HG02884 (cell line): ENCODE data around the gene CEACAM5.
"Not testable (repeated sequence)": the region's sequence is repeated elsewhere in the genome, so short reads cannot be mapped to it uniquely, and the experiment has no call there.

Experiments used
- ATAC-seq: cut with Tn5 transposase; IDR thresholded peaks from one replicate; pipeline ENCODE4 v1.9.1; 2021; ENCODE audit warnings: mild to moderate bottlenecking, moderate library complexity; ENCODE audit not compliant: unreplicated experiment

The CEACAM5 gene

GRCh38 chr19:41740415-41741243, 32.2 kb downstream of the CEACAM5 start:
- ATAC-seq: no peak

GRCh38 chr19:41741244-41741554, 32.8 kb downstream of the CEACAM5 start:
- no peak for ATAC-seq

- ATAC-seq: no peak
Observed at GRCh38 chr19:41744850-41745249, 36.4 kb downstream of the CEACAM5 start.

- ATAC-seq: no peak
Observed at GRCh38 chr19:41745756-41746155, 37.3 kb downstream of the CEACAM5 start.

GRCh38 chr19:41746593-41747227, 38.3 kb downstream of the CEACAM5 start:
- ATAC-seq: no peak

GRCh38 chr19:41748012-41748411, 39.6 kb downstream of the CEACAM5 start:
- no peak for ATAC-seq

GRCh38 chr19:41750248-41751134, 42.1 kb downstream of the CEACAM5 start:
- ATAC-seq: not testable (repeated sequence)

- ATAC-seq: no peak
Observed at GRCh38 chr19:41753159-41753558, 44.7 kb downstream of the CEACAM5 start.

GRCh38 chr19:41753936-41754529, 45.6 kb downstream of the CEACAM5 start:
- ATAC-seq: no peak

GRCh38 chr19:41755328-41755913, 47.0 kb downstream of the CEACAM5 start, which contains the start of gene CEACAM6:
TSS of gene CEACAM6 (plus strand) at chr19:41755530. CDS start at chr19:41755639, 109 bp downstream.
- no peak for ATAC-seq

GRCh38 chr19:41758846-41759245, 50.4 kb downstream of the CEACAM5 start:
- ATAC-seq: no peak

- no peak for ATAC-seq
Observed at GRCh38 chr19:41767115-41767514, 58.7 kb downstream of the CEACAM5 start.

GRCh38 chr19:41768105-41768504, 59.7 kb downstream of the CEACAM5 start:
- ATAC-seq: not testable (repeated sequence)

GRCh38 chr19:41769608-41770007, 61.2 kb downstream of the CEACAM5 start:
- ATAC-seq: no peak

- no peak for ATAC-seq
Observed at GRCh38 chr19:41771410-41771809, 63.0 kb downstream of the CEACAM5 start.

- no peak for ATAC-seq
Observed at GRCh38 chr19:41774515-41774980, 66.1 kb downstream of the CEACAM5 start.

GRCh38 chr19:41776700-41777099, 68.3 kb downstream of the CEACAM5 start:
- no peak for ATAC-seq
